HUDEP-2 (cell line): ENCODE results near the gene WFS1.

ENCODE experiments used
- DNase-seq, 76 experiments: peaks; one replicate each; lab custom pipeline; 2025; ENCODE audit not compliant: unreplicated experiment in 76 of 76; lab: John Stamatoyannopoulos, UW

Gene WFS1

GRCh38 chr4:6351246-6352000, 81.8 kb downstream of the WFS1 start:
- no peak for DNase-seq

GRCh38 chr4:6352031-6352692, 82.5 kb downstream of the WFS1 start:
- no peak for DNase-seq
